ENCODE data around the gene RER1.
A peak's percentile ranks its signal among the peaks of the same experiment; 100 is the strongest.

Gene RER1

DNA sequence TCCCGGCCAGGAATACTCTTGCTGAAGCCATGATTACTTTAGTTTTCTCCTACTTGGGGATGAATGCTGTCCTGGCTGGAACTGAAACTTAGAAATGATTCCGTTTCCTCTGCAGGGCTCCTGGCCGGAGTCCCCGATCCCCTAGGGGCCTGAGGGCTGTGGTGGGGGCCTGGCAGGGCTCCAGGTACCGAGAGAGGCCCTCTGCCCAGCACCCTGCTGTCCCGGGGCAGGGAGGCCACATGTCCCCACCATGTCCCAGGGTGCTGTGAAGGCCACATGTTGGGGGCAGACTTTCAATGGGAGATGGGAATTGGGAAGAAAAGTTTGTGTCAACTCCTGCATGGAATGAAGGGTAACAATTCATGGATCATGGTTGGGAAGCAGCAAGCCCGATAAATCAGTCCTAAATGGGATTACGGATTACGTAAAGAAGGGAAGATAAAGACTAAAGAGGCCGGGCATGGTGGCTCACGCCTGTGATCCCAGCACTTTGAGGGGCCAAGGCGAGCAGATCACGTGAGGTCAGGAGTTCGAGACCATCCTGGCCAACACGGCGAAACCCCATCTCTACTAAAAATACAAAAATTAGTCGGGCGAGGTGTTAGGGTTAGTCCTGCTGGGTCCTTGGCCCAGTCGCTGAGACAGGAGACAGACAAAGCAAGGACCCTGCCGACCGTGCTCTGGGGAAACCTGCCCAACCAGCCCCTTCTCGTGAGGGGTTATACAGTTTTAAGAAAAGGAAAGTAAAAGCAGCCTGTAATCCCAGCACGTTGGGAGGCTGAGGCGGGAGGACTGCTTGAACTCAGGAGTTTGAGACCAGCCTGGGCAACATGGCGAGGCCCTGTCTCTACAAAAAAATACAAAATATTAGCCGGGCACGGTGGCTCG is 37.8 kb upstream of the RER1 start:
- no peak for DNase-seq

DNA sequence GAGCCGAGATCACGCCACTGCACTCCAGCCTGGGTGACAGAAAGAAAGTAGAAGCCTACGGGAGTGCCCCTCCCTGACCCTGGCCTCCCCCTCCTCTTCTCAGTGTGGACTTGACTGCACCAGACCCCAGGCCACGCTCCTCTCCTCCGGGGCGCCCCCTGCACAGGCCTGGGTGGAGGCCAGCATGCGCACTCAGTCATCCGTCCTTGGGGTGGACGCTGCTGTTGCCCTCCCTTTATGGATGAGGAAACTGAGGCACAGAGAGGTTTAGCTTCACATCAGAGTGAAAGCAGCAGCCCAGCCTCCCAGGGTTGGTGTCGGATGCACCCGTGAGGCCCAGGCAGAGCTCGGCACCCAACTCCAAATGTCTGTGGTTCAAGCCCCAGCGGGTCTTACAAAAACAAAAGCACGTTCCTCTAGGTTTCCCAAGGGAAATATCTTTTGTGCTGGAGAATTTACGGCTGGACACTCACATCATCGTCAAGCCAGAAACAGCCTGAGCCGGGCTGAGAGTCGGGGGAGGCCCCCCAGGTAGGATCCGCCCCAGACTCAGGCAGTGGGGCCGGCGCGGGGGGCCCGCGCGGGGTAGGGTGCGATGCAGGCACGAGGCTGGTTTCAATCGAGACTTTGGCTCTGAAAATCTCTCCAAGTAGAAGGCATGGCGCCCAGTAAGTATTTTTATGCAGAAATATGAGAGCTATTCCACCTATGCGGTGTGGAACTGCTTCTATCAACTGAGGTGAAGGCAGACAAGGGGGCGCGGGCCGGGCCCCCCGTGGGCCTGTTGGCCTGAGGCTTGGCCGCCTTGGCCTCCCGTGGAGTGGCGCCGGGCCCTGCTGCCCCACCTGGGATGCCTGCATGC is 36.9 kb upstream of the RER1 start:
- DNase-seq, result no peak

DNA sequence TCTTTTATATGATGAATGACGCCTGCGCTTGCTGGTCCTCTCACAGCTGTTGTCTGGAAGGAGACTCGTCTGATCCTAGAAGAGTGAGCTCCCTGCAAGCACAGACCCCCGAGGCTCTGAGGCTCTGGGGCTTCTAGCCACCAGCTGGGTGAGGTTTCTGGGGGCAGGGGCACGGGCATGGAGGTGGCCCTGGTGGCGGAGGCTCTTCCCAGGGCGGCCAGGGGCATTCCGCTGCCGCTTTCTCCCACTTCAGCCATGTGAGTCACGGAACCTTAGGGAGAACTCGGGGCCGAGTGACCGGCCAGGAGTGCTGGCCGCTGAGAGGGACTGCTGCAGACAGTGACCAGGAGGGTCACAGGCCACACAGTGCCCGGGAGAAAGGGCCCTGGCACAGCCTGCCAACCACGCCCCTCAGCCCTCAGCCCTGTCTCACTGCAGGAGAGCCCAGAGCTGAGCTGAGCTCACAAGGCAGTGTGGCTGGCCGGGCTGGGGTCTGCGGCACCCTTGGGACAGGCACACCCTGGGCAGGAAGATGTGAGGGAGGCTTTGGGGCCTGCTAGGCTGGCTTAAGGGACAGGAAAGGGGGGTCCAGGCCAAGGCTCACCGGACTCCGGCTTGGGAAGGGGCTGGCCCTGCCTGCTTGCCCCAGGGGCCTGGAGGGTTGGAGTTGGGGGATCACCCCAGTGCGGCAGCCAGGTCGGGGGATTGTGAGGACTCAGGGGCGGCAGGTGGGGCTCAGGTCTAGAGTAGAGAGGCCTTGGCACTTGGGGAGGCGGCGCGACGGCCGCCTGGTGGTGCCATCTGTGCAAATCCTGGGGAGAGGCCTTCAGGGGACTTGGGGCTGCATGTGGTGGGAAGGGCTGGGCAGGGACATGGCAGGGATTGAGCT is 36.0 kb upstream of the RER1 start:
- DNase-seq, result no peak

DNA sequence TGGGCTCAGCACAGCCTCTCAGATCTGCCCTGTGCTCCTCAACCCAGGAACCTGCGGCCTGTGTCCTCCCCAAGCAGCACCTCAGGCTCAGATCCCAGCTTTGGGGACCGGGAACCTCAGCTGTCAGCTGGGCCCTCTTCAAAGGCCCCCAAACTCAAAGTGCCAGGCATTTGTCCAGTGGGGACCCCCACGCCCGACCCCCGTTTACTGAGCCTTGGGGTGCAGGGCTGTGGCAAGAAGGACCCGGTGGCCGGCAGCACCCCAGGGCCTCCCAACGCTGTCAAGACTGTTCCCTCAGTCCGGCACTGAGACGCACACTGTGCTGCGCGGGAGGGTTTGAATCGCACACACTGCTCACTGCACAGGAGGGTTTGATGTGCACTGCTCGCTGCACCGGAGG is 35.2 kb upstream of the RER1 start:
- DNase-seq, result no peak

DNA sequence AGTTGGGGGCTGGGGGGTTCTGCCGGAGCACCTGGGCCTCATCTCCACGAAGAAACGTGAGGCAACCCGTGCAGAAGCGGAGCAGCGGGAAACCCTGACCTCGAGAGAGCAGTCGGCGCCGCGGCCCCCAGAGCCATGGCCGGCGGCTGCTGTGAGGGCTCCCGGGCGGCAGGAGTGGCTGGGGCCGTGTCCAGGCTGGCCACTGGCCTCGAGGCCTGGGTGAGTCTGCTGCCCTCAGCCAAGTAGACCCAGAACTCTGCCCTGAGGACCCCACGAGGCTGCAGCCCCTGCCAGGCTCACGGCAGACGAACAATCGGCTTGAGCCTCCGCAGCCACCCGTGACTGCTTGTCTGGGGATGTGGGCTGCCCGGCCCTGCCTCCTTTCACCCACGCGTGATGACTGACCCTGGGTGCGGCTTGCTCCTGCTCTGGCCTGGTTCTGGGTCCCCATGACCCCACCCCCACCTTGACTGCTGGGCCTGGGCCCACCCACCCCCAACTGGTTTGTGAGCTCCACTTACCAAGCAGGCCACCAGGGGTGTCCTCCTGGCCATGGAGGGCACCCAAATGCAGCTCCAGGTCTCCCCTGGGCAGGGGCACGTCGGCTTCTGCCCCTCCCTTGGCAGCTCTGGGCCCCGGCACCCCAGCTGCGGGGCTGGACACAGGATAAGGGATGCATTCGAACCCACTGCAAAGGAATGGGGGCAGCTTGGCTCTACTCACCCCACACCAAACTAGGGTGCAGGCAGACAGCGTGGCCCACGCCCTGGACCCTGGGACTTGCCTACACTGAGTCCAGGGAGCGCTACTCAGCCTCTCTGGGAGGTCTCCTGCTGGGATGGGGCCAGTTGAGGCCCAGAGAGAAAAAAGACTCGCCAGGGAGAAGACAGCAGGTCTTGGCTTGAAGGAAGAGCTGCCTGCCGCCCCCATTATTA is 34.5 kb upstream of the RER1 start:
- no peak for DNase-seq

DNA sequence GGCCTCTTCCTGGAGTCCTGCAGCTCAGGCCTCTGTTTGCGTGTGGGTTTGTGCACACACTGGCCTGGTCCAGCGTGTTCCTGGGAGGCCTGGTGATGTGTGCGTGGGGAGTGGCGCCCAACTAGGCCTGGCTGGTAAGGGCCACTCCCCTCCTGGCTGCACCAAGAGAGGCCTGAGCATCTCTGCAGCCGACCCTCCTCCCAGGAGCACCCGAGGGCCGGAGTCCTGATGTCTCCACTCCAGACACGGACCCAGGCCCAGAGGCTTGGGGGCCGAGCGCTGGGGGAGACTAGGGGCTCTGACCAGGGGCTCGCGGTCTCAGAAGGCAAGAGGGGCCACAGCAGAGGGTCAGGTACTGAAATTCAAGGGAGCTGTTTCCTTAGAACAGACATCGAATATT is 33.6 kb upstream of the RER1 start:
- DNase-seq, result no peak

DNA sequence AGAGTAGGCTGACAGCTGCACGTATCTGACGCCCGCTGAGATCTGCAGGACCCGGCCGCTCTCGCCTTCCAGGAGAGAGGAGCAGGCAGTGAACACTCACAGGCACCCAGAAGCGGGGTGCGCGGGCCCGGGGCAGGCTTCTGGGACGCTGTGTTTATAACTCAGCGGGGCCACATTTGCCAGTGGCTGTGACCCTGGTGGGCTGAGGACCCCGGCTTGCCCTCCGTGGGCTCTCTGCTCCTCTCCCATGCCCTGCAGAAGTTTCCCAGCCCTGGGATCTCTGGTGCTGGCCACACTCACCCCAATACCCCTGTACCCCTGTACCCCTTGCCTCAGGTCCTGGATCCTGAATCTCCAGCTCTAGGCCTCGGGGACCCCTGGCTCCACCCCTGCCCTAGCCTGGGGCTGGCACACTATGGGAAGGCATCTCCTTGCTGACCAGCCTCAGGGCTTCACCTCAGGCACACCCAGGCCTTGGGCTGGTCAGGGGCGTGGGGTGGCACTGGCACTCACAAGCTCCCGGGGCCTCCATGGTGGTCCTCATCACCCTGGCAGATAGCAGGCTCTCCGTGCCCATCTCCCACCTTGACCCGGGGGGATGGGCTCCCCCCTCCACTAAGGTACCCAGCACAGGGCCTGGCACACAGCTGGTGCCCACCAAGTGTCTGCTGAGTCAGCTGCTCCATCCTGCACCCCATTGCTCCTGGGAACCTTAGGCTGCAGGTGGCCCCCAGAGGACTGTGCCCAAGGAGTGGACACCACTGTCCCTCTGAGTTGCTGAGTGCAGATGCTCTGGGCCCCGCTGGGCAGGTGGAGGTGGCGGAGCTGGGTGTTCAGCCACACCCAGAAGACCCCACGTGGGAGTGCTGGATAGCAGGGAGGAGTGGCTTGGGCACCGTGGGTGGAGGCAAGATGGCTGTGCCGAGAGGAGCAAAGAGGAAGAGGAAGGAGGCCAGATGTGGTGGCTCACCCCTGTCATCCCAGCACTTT is 32.7 kb upstream of the RER1 start:
- no peak for DNase-seq

DNA sequence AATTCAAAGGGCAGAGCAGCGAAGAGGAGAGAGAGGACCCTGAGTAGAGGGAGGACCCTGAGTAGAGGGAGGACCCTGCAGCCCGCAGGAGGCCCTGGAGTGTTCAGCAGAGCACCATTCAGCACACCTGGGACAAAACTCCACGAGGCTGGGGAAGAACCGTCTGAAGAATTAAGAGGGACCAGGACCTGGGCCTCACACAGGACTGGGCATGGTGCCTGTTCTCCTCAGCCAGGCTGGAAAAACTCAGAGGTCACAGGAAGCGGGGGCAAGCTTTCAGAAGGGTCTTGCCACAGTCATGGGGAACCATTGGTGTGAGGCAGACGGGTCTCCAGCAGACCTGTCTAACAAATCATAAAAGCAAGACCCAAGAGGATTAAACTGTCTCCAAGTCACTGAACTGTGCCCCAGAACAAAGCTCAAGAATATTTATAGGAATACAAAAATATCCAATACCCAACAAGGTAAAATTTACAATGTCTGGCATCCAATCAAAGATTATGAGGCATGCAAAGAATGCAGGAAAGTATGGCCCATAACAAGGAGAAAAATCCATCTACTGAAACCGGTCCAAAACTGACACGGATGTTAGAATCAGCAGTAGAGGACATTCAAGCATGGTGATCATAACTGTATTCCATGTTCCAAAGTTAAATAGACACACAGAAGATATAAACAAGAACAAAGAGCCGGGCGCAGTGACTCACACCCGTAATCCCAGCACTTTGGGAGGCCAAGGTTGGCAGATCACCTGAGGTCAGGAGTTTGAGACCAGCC is 30.9 kb upstream of the RER1 start:
- no peak for DNase-seq

DNA sequence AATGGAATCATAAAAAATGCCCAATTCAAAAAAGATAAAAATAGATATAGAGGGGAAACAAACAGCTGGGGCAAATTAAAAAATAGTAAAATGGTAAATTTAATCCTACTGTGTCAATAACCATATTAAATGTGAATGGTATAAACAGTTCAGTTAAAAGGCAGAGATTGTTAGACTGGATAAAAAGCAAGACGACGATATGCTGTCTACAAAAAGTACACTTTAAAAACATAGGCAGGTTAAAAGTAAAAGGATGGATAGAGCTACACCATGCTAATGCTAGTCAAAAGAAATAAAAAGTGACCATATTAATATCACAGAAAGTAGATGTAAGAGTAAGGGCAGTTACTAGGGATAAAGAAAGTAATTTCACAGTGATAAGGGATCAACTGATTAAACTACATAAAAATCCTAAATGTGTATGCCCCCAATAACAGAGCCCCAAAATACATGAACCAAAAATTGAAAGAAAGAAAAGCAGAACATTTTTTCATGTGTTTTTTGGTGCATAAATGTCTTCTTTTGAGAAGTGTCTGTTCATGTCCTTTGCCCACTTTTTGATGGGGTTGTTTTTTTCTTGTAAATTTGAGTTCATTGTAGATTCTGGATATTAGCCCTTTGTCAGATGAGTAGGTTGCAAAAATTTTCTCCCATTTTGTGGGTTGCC is 27.7 kb upstream of the RER1 start:
- no peak for DNase-seq

DNA sequence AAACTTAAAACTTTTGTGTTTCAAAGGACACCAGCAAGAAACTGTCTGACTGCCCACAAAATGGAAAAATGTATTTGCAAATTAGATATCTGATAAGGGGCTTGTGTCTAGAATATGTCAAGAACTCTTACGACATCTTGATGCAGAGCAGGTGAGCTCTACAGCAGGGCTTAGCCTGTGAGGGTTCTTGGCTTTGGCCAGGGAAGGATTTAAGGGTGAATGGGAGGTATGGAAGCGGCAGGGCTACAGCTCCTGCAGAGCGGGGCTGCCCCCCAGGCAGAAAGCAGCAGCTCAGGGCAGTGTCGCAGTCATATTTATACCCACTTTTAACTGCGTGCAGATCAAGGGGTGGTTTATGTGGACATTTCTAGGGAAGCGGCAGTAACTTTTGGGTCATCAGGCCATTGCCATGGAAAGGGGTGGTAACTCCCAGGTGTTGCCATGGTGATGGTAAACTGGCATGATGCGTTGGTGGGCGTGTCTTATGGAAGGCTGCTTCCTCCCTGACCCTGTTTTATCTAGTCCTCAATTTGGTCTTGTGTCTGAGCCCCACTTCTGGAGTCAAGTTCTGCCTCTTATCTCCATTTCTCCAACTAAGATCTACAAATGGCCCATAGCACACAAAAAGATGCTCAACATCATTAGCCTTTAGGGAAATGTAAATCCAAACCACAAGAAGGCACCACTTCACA is 23.4 kb upstream of the RER1 start:
- peak in 1 of 3 experiments; percentile 4 for DNase-seq

DNA sequence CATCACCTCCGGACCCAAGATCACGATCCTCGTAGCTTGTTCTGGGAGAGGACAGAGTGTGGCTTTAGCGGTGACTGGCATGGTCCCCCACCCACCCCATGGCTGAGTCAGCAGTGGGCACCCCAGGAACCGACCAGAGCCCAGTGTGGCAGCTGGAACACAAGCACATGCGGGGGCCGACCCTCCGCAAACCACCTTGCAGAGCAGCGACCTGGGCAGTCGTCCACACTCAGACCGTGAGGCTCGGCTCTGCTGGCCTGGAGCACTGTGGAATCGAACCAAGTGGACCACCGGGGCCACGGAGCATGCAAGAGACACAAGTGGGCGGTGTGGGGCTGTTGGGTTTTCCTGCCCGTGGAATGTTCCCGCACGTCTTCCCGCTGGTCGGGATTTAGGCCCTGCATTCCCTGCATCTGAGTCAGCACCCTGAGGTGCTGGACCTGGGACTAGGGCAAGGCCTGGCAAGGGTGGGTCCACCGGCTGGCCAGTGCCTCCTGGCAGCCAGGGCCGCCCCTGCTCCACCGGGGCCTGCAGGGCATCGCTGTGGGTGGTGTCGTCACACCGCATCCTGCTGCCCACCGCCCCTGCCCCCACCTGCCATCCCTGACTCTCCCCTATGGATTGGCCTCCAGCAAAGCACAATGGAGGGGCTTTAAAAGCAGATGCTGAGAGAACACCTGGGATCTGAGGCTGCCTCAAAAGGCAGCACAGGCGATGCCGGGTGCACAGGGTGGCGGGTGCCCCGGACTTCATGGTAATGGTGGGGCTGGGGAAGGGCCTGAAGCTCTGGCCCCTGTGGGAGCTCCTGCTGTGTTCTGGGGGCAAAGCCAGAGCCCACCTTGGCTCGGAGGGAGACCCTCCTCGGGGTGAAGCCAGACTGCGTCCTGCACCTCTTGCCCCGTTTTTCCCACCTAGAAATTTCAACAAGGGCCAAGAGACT is 18.8 kb upstream of the RER1 start:
- DNase-seq, result no peak

DNA sequence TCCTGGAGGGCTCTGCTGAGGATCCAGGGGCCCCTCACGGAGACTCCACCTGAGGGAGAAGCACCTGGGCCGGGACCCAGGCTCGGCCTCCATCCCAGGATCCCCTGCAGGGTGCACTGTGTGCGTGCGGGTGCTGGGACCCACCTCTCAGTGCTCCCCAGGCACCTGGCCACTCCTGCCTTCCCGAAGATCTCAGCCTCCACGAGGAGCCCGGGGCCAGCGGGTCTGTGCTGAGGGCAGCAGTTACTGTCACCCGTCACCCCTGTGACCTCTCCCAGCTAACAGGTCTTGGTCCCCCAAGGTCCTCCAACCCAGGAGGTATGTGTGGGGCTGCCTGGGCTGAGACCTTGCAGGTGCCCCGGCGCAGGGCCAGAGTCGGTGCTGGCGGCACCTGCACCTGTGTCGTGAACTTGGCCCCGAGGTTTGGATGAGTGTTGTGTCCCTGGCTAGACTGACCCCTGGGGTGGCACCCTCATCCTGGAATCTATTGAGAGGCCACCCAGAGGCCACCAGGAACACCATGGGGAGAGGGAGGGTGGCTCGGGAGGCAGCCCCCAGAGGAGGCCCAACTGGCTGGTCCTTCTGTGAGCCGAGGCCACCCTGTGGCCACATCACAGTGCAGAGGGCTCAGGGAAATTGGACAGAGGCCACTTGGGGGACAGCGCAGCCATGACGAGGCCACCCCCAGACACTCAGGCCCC is 17.9 kb upstream of the RER1 start:
- DNase-seq, result no peak

DNA sequence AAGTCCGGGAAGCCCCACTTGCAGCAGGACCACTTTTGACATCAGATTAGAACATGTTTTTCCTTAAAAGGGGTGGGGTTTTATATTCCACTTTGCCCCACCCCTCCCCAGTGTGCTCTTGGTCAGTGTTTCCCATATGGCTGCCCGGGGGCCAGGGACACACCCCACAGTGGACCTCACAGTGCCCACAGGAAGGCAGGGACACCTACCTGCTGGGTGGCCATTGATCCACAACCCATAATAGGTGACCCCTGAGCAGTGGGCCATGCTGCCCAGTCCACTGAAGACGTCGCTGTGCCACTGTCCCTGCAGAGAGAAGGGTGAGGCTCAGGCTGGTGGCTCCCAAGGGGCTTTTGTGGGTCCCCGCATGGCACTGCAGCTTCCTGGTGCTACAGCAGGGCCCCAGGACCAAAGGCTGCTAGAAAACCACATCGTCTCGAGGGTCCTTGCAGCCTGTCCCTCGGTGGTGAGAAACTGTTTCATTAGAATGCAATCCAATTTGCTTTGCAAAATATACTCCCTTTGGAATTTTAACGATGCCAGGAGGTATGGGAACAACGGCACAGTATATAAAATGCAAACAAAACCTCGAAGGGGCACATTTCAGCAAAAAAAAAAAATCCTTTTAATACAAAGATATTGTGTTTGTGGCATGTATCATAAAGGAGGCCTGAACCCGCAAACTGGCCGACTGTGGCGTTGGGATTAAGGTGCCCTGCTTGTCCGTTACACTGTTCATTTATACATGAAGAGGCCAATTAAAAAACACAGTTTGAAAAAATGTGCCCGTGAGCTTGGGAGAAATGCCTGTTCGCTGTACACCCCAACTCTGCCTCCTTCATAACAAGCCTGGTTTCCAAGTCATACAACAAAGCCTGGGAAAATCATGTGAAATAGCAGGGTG is 17.1 kb upstream of the RER1 start:
- no peak for DNase-seq

DNA sequence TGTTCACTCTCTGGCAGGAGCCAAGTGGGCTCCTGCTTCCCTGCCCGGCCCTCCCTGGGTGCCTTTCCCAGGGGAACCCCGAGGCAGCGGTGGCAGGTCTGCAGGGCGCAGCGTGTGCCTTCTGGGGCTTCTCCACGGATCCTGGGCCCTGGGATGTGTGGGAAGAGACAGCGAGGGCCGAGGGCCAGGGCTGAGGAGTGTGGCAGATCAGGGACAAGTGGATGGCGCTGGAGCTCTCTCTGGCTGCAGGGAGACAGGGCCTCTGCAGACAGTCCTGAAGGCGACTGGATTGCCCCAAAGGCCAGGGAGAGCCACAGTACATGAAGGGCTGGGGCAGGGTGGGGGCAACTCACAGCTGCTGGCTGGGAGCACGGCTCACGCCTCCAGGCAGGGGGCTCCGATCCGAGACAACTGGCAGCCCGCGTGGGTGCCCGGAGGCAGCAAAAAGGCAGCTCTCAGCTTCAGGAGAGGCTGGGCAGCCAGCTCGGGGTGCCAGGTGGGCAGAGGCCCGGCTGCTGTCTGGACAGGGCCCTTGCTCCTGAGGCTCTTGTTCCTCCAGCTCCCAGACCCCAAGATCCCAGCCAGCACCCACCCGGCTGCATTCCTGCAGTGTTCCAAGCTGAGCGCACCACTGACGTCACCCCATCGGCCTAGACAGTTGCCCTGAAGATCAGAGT is 16.3 kb upstream of the RER1 start:
- DNase-seq, result no peak

DNA sequence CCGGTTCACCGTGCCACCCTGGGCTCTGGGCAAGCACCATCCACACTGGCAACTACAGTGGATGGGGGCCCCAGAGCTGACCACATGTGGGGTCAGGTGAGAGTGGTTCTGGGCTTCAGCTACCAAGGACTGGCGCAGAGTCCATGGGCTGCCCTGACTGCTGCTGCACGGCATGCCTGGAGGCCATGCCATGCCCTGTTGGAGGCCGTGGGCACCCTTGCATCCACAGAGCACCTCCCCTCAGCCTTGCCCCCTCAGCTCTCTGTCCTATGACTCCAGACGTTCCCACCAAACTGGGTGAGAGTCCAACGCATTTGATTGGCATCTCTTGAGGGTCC is 15.7 kb upstream of the RER1 start:
- DNase-seq, result no peak
